Glomerular visceral epithelial cell (primary cell): ENCODE results near the gene MUC5B.

Experiments used
- DNase-seq: peaks from one replicate; pipeline ENCODE4 v3.0.0-alpha.2; 2016; ENCODE audit errors: extremely low spot score

Gene MUC5B

DNA sequence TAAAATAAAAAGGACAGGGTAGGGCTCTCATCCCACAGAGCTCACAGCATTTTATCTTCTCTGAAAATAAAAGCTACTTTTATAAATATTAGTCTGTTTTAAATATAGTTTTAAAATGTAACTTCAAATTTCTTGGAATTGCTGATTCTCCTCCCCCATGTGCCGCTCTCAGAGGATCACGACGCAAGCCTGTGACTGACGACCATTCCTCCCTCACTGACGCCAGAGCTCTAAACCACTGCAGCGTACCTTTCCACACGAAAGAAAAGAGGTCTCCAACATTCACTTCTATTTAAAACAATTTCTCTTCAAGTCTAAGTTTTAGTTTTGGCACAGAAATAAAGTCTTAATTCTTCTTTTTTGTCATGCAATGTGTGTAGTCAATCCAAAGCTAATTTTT is 77.3 kb downstream of the MUC5B start:
- DNase-seq = no peak

DNA sequence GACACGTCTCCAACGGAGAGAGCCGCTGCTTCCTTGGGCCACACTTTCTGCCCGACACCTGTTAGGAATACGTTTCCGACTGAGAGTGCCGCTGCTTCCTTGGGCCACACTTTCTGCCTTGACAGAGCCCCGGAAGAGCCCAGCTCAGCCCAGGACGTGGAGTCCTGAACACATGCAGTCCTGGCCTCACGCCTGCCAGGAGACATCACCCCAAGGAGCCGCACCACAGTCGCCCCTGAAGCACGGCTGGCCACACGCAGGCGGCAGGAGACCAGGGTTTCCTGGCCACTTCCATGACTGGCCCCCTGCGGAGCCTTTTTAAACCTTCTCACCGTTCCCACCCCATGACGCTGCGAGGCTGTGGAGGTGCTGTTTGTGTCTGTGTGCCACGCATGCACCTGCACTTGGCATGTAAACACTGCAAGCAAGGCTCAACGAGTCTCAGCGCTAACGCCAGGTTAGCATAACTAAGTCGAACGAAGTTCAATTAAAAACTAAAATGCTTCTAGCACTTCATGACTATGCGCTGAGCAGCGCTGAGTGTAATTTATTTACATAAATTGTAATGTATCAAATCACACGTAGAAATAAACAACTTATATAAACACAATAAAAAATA is 77.8 kb downstream of the MUC5B start:
- DNase-seq = no peak

DNA sequence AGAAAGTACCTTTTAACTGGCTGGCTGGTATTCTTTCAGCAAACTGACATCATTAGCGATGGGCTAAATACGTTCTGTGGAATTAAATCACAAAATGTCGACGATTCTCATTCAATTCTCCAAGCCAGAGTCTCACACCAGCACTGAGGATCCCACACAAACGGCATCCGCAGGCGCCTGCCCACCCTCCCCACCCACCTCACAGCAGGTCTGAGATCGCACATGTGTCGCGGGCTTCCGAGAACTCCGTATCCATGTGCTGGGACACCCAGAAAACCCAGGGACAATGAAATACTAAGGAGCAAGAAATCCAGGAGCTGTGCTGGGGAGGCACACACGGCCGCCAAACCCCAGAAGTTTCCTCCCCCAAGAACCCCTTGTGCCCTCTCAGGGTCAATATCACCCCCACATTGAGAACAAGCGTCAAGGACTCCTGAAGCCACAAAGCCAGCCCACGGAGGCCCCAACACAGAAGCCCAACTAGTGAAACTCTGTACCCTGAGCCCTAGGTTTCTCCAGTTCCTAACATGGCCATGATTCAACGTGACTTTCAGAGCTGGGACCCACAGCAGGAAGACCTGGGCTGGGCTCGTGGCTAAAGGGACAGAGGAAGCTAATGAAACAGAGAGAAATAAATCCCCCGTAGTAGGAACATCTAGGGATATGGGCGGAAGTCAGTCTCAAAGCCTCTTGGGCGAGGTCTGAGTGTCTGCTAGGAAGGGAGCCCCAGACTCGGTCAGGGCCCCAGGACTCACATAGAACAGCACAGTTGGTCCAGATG is 78.5 kb downstream of the MUC5B start:
- DNase-seq = no peak

DNA sequence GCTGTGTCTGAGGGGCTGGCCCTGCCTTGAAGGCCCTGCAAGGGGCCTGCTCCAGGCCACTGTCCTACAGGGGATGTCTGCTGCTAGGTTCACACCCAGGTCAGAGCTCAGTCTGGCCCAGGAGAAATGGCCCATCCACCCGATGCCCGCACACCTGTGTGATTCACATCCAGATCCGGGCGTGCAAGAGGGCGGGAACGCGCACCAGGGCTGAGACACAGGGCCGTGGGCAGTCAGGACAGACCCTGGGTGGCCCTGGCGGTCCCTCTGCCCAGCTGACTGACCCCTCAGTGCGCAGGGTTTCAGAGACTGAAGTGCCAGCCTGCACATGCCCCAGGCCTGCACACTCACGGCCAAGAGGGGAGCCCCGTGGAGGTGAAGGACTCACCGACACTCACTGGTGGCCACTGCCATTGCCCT is 79.2 kb downstream of the MUC5B start:
- DNase-seq = no peak

DNA sequence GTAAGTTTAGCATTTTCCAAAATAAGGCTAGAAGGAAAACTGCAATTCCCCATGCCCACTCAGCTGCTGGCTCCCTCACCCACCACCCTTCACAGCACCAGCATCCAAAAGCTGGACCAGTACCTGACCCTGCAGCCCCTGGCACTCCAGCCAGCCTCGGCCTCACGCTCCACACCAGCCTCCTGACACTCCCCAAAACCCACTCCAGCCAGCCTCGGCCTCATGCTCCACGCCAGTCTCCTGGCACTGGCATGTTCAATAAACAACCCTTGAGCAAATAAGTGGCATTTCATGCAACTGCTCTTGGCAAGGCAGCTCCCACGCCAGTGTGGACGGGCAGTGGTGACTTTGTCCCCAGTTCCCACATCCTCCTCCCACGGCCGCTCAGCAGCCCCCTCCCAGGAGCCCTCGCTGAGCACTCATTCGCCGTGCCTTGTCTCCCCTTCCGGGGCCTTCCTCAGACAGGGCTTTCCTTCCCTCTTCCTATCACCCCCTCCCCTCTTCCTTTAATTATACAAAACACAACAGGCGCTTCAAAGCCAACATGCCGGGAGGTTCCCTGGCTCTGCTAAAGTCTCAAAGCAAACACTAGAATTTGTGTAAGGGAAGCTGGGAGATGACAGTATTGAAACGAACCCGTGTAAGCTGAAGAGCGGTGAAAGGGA is 79.7 kb downstream of the MUC5B start:
- no peak for DNase-seq

DNA sequence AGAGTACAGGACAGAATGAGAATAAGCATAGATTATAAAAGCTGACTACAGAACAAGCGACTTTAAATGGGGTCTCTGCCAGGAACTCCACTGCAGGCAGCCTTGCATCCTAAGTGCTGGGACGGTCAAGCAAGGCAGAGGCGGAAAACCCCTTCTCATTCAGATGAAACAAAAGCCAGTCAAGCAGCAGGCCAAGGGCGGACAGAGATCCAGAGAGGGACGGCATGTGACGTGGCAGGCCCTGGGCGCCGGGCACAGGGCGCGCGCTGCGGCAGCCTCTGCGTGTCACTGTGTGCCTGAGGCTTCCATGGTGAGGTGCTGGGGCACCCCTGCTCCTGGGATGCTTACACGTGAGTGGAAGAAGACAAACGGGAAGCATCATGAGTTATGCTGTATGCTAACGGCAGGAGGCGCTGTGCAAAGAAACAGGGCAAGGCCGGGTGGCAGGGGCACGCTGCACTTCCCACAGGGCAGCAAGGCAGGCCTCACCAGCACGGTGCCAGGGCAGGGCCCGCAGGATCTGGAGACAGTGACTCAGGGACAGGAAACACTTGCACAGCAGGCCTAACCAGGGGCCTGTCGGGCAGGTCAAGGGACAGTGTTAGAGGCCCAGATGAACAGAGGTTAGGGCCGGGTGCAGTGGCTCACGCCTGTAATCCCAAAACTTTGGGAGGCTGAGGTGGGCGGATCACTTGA is 80.4 kb downstream of the MUC5B start:
- DNase-seq = no peak

DNA sequence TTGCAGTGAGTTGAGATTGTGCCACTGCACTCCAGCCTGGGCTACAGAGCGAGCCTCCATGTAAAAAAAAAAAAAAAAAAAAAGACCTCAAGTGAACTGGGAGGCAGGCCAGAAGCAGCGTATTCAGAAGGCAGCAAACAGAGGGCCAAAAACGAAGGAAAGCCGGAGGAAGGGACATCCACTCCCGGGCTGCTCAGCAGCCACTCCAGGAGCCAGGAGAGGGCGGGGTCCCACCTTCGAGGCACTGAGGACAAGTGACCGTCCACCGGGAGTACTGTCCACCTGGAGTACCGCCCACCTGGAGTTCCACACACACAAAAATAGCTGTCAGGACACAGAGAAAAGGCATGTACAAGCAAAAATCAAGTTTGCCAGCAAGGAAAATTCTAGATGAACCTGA is 81.1 kb downstream of the MUC5B start:
- DNase-seq = no peak

DNA sequence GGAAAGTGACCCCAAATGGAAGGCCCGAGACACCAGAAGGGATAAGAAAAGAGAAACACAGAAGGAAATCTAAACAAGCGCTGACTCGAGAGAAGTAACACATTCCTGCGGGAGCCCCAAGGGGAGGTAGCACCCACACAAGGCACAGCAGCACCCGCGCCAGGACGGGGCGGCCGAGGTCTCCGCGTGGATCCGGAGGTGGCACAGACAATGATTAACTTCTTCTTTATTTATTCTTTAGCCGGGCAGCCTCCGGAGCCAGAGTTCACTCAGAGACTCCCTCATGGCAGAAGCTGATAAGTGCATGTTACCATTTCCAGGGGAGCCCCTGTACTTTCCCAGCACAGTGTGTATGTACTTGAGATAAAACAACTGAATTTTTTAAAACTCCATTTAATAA is 81.5 kb downstream of the MUC5B start:
- DNase-seq = peak; percentile 72

DNA sequence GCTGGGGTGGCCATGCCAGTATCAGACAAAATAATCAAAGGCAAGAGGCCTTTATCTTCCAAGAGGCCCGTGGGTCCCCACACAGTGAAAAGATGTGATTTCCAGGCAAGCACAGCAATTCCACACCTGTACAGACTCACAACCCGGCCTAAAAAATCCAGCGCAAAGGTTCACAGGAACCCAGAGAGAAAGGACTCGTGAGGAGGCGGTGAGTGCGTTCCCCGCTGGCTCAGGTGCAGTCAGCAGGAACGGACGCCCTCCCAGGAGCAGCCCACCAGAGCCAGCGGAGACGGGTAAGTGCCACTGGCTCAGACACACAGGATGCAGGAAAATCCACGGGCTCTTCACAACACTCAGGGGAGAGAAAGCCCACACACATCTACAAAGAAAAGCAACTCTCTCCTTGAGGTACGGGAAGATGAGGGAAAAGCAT is 82.2 kb downstream of the MUC5B start:
- no peak for DNase-seq

DNA sequence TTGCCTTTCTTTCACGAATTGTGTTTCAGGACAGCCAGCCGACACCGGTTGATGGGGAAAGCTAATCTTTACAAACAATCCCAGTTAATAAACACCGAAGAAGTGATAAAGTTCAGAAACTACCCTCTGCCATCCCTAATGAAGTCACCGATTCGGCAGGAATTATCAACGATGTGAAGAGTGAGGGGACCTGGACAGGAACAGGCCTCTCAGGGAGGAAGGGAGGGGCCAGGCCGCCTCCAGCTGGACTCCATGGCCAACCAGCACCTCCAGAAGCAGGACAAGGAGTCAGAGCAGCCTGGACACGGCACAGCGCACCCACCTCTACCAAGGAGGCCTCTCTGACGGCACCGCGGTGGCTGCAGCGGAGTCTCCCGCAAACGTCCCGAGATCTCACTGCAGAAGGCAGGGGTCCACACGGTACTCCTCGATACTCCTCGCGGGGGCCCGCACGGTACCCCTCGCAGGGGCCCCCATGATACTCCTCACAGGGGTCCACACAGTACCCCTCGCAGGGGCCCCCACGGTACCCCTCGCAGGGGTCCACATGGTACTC is 82.7 kb downstream of the MUC5B start:
- peak; percentile 38 for DNase-seq

DNA sequence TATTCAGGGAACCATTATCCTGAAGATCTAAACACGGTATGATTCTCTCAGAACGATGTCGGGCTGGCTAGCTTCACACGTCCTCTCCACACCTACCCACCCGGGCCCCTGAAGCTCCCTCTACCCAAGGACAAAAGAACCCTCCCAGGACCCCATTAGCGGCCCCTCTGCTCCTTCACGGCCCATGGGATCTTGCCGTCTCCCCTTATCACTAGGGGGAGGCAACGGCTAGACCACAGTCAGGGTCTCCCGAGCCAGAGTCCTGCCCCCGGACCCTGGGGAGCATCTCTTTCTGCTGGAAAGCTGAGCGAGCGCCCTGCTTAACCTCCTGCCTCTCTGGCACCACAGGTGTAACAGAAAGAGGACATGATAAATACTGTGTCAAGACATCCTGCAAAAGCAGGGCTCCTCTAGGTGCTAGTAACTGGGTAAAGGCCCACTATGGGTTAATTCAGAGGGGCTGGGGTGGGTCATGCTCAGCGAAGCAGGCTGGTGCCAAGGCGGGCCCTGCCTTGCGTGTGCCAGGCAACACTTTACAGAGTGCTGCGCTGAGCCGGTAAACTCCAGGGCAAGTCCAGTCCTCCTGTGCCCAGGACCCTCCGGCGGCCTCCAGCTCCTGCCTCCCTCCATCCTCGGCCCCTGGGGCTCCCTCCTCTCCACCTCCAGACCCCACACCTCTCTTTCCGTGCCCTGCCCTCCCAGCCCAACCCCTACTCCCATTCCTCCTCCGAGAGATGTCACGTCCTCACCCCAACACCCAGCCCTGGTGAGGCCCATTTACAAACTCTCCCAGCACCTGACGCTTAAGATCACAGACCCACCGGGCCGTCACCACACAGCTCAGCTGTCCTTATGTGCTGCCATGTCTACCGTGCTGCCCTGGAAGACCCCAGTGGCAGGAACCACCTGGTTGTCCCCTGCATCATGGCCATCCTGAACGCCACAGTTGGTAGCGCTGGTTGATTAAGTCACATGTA is 83.6 kb downstream of the MUC5B start:
- no peak for DNase-seq

DNA sequence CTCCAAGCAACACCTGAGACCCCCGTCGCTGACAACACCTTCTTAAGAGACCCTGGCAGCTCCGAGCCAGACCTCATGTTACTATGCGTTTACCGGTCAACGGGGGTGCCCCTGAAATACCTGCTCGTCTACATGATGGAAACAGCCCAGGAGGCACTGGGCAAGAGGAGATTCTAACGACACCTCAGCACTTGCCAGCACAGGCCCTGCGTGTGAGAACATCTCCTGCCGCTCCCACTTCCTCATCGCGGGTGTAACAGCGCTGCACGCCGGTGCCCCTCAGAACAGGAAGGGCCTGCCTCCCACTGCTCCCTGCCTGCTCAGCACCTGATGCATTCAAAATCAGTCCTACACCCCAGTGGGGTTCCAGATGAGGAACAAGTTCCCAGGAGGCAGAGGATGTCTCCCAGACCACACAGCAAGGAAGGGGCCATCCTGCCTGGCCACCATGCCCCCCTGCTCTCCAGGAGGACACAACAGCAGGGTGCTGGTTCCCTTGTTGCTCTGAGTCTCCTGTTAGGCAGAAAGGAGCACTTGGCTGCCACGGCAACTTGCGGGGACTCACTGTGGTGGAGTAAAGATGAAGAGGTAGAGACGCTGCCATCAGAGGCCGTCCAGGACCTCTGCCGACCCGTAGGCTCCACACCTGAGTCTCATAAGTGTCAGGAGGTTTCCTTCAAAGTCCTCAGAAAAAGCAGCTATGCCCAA is 84.5 kb downstream of the MUC5B start:
- DNase-seq = no peak

DNA sequence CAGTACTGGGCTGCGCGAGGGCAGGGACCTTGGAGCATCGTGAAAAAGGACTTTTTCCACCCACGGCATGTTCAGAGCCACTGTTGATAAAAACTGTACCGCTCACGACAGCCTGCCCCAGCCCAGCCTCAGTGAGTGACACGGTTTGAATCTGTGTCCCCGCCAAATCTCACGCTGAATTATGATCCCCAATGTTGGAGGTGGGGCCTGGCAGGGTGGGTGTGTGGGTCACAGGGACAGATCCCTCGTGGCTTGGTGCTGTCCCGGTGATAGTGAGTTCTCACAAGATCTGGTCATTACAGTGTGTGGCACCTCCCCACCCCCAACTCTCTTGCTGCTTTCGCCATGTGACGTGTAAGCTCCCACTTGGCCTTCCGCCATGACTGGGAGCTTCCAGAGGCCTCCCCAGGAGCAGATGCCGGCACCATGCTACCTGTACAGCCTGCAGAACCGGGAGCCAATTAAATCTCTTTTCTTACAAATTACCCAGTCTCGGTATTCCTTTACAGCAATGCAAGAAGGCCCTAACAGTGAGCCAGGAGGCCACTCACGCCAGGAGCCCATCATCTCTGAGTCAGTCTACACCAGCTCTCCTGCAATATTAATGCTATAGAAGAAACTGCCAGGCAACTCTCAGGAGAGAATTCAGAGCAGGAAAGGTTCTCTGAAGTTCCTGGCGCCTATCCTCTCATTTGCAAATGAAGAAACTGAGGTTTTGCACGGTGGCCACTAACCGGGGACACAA is 85.3 kb downstream of the MUC5B start:
- DNase-seq = no peak

DNA sequence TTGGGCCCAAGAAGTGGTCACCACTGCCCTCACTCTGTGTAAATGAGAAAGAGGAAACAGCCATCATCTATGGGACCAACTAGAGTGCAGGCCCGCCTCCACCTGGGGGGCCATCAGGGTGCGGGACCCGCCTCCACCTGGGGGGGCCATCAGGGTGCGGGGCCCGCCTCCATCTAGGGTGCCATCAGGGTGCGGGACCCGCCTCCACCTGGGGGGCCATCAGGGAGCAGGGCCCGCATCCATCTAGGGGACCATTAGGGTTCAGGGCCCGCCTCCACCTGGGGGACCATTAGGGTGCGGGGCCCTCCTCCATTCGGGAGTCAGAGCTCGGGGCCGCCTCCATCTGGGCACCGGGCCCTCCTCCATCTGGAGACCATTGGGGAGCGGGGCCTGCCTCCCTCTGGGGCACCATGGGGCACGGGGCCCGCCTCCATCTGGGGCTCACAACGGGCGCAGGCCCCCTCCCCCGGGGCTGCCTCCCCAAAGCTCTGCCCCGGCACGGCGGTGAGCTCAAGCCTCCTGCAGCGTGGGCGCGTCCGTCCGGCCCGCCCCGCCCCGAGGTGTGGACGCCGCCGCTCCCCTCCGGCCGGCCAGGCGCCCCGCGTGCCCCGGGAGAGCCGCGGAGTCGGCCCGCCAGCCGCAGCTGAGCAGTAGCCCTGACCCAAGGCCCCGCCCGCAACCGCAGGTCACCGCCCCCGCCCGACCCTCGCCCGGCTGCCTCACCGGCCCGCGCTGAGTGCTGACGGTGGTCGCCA is 86.1 kb downstream of the MUC5B start:
- no peak for DNase-seq

DNA sequence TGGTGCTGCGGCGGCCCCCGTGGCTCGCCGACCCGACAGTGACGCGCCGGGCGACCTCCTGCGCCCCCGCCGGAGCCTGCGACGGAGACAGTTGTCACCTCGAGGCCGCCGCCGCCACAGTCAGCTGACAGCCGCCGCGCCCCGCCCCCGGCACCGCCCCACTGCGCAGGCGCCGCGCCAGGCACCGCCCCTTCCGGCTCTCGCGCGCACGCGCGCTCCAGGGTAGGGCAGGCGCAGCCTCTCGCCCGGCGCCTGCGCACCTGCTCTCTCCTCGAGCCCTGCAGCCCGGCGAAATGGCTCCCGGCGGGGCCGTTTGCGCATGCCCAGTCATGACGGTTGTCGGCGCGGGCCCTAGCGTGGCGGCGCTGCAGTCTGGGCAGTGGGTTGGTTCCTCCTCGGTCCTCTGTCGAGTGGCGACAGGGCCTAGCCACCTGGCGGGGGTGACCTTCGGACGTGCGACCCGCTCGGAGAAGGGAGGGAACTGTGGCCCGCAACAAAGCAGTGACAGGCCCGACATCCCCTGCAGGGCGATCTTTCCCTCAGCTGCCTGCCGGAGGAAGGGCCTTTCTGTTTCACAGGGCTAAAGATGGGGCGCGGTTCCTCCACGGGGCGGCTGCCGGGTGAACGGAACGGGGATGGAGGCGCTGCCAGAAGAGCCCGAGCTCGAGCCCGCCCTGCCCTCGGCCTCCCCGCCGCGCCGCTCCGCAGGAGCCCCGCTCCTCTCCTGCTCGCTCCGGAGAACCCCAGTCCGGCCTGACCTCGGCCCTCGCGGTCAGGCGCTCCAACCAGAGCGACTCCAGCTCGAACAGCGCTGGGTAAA is 86.8 kb downstream of the MUC5B start, which contains the start of gene TOLLIP:
Gene TOLLIP, minus strand, starts transcription at position 135 of the 820 bp plus-strand sequence. Its CDS starts 134 bp downstream, at position 1.
- DNase-seq = peak; percentile 93

DNA sequence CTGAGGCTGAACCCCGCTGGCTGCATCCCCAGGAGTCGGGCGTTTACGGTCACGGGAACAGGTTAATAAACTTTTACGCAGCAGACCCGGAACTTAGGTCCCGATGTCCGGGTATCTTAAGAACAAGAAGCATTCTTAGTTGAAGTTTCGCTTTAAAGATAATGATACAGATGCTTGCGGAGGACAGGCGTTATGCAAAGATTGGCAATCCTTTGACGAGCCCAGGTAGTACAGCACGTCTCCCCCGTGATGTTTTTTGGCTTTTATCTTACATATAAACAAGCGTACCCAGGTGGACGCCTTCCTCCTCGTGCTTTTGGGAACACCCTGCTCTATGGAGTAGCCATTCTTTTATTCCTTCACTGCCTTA is 87.4 kb downstream of the MUC5B start:
- no peak for DNase-seq

DNA sequence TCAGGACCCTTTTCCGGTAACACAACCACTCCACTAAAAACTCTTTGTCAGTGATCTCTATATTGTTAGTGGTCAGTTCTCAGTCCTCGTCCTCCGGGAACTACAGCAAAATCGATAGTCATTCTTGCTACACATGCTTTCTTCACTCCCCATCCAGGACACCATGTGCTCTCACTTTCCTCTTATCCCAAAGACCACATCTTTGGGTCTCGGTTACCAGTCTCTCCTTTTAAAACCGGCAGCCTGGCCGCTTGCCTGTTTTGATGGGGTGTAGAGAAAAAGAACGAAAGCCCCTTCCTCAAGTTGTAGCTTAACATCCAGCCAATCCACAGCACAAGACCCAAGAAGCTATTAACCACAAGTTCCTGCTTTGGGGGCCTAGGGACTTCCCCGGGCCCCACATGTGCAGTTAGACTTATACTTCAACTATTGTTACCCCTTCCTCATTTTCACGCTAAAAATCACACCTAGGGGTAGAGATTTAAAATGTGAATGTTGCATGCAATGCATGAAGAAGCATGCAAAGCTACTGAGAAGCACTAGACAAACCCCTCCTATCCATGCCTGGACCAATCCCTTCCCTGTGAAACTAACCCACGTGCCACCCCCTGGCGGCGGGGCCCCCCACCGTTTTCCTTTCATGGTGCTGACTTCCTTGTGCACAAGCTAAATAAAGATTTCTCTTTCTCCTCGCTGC is 88.1 kb downstream of the MUC5B start:
- DNase-seq = no peak
